GM12874 (cell line): ENCODE results near the gene RAB36.
A peak's percentile ranks its signal among the peaks of the same experiment; 100 is the strongest.

Source experiments
- TF ChIP-seq, protein P1 (sequence below): IDR thresholded peaks from 2 replicates; pipeline ENCODE4 v1.5.1; 2011; ENCODE audit warnings: low read depth, mild to moderate bottlenecking, control low read depth, low read length, moderate library complexity; ENCODE audit not compliant: insufficient read depth

RAB36 gene

DNA sequence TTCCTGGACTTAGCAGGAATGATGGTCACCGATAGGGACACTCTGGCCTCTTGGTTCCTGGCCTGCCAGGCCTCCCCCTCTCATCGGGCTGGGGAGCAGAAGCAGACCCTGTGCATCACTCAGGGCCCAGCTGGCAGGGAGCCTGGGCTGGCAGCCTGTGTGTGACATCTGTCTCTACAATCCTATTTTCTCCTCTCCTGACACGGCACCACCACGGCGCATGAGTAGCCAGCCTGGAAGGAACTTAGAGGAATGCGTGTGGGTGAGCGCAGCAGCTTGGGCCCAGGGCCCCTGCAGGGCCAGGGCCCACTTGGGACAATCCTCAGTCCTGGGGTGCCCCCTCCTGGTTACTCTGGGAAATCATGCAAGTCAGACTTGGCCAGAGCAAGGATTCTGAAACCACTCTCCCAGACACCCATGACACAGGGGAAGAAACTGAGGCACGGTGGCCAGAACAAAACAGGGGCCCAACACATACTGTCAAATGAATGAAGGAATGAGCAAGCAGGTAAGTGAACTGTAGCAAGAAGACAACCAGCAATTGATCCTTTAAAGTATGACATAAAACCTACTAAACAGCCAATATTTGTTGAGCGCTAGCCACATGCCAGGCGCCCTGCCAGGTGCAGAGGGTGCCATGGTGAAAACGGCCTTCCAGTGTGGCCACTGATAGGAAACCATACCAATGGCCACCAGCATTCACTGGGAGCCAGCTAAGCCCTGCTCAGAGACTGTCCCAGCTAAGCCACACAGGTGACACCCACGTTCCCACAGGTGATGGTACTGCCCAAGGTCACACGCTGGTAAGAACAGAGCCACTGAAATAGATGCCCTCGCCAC, 16.8 kb upstream of the RAB36 start:
- TF ChIP-seq, protein P1, sequence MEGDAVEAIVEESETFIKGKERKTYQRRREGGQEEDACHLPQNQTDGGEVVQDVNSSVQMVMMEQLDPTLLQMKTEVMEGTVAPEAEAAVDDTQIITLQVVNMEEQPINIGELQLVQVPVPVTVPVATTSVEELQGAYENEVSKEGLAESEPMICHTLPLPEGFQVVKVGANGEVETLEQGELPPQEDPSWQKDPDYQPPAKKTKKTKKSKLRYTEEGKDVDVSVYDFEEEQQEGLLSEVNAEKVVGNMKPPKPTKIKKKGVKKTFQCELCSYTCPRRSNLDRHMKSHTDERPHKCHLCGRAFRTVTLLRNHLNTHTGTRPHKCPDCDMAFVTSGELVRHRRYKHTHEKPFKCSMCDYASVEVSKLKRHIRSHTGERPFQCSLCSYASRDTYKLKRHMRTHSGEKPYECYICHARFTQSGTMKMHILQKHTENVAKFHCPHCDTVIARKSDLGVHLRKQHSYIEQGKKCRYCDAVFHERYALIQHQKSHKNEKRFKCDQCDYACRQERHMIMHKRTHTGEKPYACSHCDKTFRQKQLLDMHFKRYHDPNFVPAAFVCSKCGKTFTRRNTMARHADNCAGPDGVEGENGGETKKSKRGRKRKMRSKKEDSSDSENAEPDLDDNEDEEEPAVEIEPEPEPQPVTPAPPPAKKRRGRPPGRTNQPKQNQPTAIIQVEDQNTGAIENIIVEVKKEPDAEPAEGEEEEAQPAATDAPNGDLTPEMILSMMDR, result peak; percentile 77

DNA sequence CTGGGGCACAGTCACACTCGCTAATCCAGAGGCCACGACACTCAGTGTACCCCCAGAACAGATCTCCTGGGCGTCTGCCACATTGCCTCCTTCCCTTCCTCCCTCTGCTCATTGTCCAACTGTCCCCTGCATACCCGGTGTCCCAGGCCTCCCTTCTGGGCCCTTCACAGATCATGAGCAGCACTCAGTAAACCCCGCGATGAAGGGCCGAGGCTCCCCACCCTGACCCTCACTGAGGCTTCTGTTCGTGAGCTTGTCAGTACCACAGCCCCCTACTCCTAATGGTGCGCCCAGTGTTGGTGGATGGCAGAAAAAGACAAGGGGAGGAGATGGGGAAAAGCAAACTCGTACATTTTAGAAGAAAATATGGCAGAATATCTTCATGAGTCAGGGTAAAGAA, 16.1 kb upstream of the RAB36 start:
- TF ChIP-seq, protein P1, result no peak

DNA sequence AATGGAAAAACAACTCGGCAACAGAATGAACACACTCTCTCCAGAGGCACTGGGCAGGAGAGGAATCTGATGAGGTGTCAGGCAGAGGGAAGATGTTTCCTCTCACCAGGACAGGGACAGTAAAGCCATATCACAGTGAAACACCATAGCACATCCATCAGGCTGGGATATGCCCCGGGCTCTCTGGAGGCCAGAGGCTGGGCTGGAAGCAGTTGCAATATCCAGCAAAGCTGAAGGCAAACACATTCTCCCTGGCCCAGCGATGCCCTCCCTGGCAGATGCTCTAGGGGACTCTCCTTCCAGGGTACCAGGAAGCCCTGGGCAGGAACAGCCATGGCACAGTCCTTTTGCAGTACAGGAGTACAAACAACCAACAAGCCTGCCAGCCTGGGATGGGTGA, 14.6 kb upstream of the RAB36 start:
- TF ChIP-seq, protein P1, result no peak

DNA sequence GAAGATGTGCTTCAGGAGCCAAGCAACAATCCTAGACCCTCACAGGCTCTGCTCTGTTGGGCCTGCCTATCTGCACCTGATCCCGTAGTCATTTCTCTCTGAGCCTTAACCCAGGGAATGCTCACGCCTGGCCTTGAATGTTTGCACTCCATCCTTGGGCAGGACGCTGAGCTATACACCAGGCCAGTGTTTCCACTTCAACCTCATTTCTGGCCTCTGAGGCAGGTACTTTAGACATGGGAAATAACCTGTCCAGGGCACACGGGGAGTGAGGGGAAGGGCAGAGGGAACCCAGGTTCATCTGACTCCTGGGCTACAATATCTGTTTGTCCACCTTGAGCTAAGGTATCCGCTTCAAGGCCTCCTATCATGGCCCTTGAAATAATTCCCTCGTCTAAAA, 13.3 kb upstream of the RAB36 start:
- TF ChIP-seq, protein P1, result no peak

DNA sequence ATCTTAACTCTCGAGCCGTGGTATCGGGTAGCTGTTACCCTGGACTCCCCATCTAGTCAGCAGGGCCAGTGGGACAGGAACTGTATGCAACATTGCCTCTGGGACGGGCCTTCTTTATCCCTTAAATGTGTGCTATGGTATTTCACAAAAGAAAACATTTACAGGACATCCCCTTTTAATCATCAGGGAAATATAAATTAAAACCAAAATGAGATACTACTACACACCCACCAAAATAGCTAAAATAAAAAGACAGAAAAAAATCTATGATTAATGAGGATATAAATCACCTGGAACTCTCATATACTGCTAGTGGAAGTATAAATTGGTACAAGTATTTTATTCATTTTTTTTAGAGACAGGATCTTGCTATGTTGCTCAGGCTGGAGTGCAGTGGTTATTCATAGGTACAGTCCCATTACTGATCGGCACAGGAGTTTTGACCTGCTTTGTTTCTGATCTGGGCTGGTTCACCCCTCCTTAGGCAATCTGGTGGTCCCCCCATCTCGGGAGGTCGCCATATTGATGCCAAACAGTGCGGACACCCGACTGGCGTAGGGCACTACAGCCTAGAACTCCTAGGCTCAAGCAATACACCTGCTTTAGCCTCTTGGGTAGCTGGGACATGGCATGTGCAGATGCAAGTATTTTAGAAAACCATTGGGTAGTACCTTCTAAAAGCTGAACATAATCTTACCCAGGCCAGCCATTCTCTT, 12.7 kb upstream of the RAB36 start:
- TF ChIP-seq, protein P1, result no peak

DNA sequence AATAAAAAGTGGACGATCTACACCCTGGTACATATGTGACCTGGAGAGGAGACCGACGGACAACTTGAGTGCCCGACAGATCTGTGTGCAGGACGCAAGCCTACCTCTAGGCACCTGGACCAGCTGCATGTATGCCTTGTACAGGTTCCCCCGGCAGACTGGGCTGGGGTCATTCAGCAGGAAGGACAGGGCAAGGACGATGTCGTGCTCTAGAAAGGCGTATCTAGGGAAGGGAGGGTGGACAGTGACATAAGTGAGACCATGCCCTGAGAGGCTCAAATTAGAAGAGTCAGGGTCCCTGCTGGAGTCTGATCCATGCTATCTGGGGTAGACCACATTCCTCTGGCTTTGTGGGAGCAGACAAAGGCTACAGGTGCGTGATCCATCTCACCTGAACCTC, 11.4 kb upstream of the RAB36 start:
- TF ChIP-seq, protein P1, result no peak

DNA sequence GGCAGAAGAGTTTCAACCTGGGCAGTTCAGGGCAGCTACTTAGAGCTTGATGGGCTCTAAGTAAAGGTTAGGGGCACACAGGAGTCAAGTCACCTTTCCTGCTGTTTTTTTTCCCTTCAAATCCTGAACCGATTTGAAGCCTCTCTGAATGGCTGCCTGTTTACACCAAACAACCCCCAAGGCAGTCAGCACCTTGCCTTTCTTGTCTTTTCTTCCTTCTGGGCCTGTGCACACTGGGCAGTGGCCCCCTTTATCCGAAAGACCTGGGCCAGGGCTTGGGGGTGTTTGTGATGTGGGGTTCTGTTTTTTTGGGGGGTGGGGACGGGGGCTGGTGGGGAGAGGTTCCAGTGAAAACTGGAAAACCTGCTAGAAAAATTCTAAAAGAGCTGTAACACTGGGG, 7.8 kb upstream of the RAB36 start:
- TF ChIP-seq, protein P1, result no peak
